Activated naive CD8-positive, alpha-beta T cell treated with anti-CD3 and anti-CD28 coated beads, Interleukin-2, amount 10 ng/mL, durations not matched to agents 7 days and 5 days (primary cell): ENCODE results near the gene C6orf52. TPM values are rescaled to one million over a fixed set of nuclear protein-coding genes. Genes with fewer than 3 reads are reported as not detected.
A peak's percentile ranks its signal among the peaks of the same experiment; 100 is the strongest.
"Not testable (repeated sequence)": the region's sequence is repeated elsewhere in the genome, so short reads cannot be mapped to it uniquely, and the experiment has no call there.

Source experiments
- ATAC-seq: fragments of 150-1000 bp; cut with Tn5 transposase; one replicate; pipeline ENCODE4 v1.10.0; 2021; ENCODE audit warnings: low read depth, moderate library complexity
- POLR2A ChIA-PET: fragments of 350-600 bp; sonication (Branson Sonifier 250); formaldehyde crosslinking; loops from one replicate; lab custom pipeline; 2021; ENCODE audit warnings: antibody characterized with exemption; lab: Charles Lee
- DNase-seq: peaks from one replicate; pipeline ENCODE4 v3.0.0; 2021
- H3K27ac Mint-ChIP-seq: one replicate; pipeline ENCODE4 v1.8.0; 2022; ENCODE audit warnings: mild to moderate bottlenecking, mixed read lengths
- H3K27me3 Mint-ChIP-seq: one replicate; pipeline ENCODE4 v1.8.0; 2022; ENCODE audit warnings: mild to moderate bottlenecking, moderate library complexity, mixed read lengths
- H3K36me3 Mint-ChIP-seq: one replicate; pipeline ENCODE4 v1.8.0; 2021; ENCODE audit warnings: mild to moderate bottlenecking, mixed read lengths
- H3K4me1 Mint-ChIP-seq: one replicate; pipeline ENCODE4 v1.8.0; 2021; ENCODE audit warnings: mixed read lengths
- H3K4me3 Mint-ChIP-seq: one replicate; pipeline ENCODE4 v1.8.0; 2022; ENCODE audit warnings: mild to moderate bottlenecking, moderate library complexity, mixed read lengths
- H3K9me3 Mint-ChIP-seq: one replicate; pipeline ENCODE4 v1.8.0; 2021; ENCODE audit warnings: mixed read lengths
- total RNA-seq, 2 experiments: library from RNA; stranded (reverse); gene quantifications; one replicate each; pipeline ENCODE4 v1.2.3, GENCODE V29; 2021

C6orf52 gene
- total RNA-seq, 2 experiments from 2014 or later = 0.54 to 3.0 TPM

GRCh38 chr6:10687582-10687981, 6.8 kb downstream of the C6orf52 start:
- ATAC-seq (no peak), DNase-seq (no peak)
- POLR2A ChIA-PET = interaction anchor here (0.6 kb wide), 1 partner anchor 86 kb away, joined by 5 read pairs; no protein-coding TSS in a partner anchor
- no peak overlapping the region for H3K4me3 Mint-ChIP-seq
- no peak overlapping the region for H3K27ac Mint-ChIP-seq
- no peaks in the 10 kb centered on the region for H3K27me3 Mint-ChIP-seq
- H3K9me3 Mint-ChIP-seq = no peaks in the 10 kb centered on the region
- H3K36me3 Mint-ChIP-seq = peaks cover 4% of the 10 kb centered on the region
- peaks cover 33% of the 10 kb centered on the region for H3K4me1 Mint-ChIP-seq

GRCh38 chr6:10686901-10687300, 7.5 kb downstream of the C6orf52 start:
- H3K4me3 Mint-ChIP-seq = no peak overlapping the region
- H3K9me3 Mint-ChIP-seq = no peaks in the 10 kb centered on the region
- peaks cover 9% of the 10 kb centered on the region for H3K36me3 Mint-ChIP-seq
- no peaks in the 10 kb centered on the region for H3K27me3 Mint-ChIP-seq
- peaks cover 38% of the 10 kb centered on the region for H3K4me1 Mint-ChIP-seq
- DNase-seq = no peak
- POLR2A ChIA-PET = interaction anchor here (0.6 kb wide), 1 partner anchor 85 kb away, joined by 5 read pairs; no protein-coding TSS in a partner anchor
- no peak overlapping the region for H3K27ac Mint-ChIP-seq
- ATAC-seq = no peak

GRCh38 chr6:10685092-10685915, 9.1 kb downstream of the C6orf52 start:
- ATAC-seq (no peak), DNase-seq (no peak)
- Mint-ChIP-seq H3K4me1 (peaks cover 40% of the 10 kb centered on the region), H3K27me3 (no peaks in the 10 kb centered on the region), H3K27ac (no peak overlapping the region), H3K4me3 (peak overlapping the region; percentile 23), H3K36me3 (peaks cover 18% of the 10 kb centered on the region), H3K9me3 (peaks cover 2% of the 10 kb centered on the region)
- POLR2A ChIA-PET = interaction anchor here (0.5 kb wide), 1 partner anchor 9 kb away, joined by 5 read pairs; no protein-coding TSS in a partner anchor

GRCh38 chr6:10684618-10685017, 9.8 kb downstream of the C6orf52 start:
- H3K27me3 Mint-ChIP-seq = no peaks in the 10 kb centered on the region
- DNase-seq (no peak), ATAC-seq (no peak)
- H3K4me3 Mint-ChIP-seq = peak overlapping the region; percentile 34
- peaks cover 41% of the 10 kb centered on the region for H3K4me1 Mint-ChIP-seq
- peaks cover 20% of the 10 kb centered on the region for H3K36me3 Mint-ChIP-seq
- peaks cover 2% of the 10 kb centered on the region for H3K9me3 Mint-ChIP-seq
- POLR2A ChIA-PET = no interaction called here
- H3K27ac Mint-ChIP-seq = no peak overlapping the region

GRCh38 chr6:10682355-10682988, 11.9 kb downstream of the C6orf52 start:
- DNase-seq (no peak), ATAC-seq (peak; percentile 61)
- peaks cover 42% of the 10 kb centered on the region for H3K4me1 Mint-ChIP-seq
- peaks cover 2% of the 10 kb centered on the region for H3K9me3 Mint-ChIP-seq
- POLR2A ChIA-PET = interaction anchor here (1.2 to 2.5 kb wide), 3 partner anchors 12 to 38 kb away, joined by 3 to 19 read pairs (median 5); partner anchors contain the start of genes C6orf52 and PAK1IP1
- H3K36me3 Mint-ChIP-seq = peaks cover 20% of the 10 kb centered on the region
- H3K27ac Mint-ChIP-seq = peak overlapping the region; percentile 75
- H3K4me3 Mint-ChIP-seq = peak overlapping the region; percentile 40
- H3K27me3 Mint-ChIP-seq = no peaks in the 10 kb centered on the region

- Mint-ChIP-seq H3K36me3 (peaks cover 20% of the 10 kb centered on the region), H3K27me3 (no peaks in the 10 kb centered on the region), H3K4me1 (peaks cover 40% of the 10 kb centered on the region), H3K27ac (no peak overlapping the region), H3K4me3 (no peak overlapping the region), H3K9me3 (peaks cover 2% of the 10 kb centered on the region)
- no peak for DNase-seq
- no peak for ATAC-seq
- POLR2A ChIA-PET = interaction anchor here (1.2 to 2.5 kb wide), 2 partner anchors 12 to 14 kb away, joined by 3 to 19 read pairs; partner anchors contain the start of genes C6orf52 and PAK1IP1
Observed at GRCh38 chr6:10681795-10682194, 12.6 kb downstream of the C6orf52 start.

GRCh38 chr6:10678456-10678855, 16.0 kb downstream of the C6orf52 start:
- Mint-ChIP-seq H3K9me3 (peaks cover 4% of the 10 kb centered on the region), H3K4me3 (no peak overlapping the region), H3K36me3 (peaks cover 20% of the 10 kb centered on the region), H3K27me3 (no peaks in the 10 kb centered on the region), H3K4me1 (peaks cover 20% of the 10 kb centered on the region), H3K27ac (no peak overlapping the region)
- DNase-seq (no peak), ATAC-seq (no peak)
- POLR2A ChIA-PET = interaction anchor here (0.6 kb wide), 1 partner anchor 81 kb away, joined by 4 read pairs; no protein-coding TSS in a partner anchor

- Mint-ChIP-seq H3K4me1 (peaks cover 3% of the 10 kb centered on the region), H3K4me3 (no peak overlapping the region), H3K9me3 (peaks cover 3% of the 10 kb centered on the region), H3K27ac (no peak overlapping the region), H3K27me3 (no peaks in the 10 kb centered on the region), H3K36me3 (peaks cover 8% of the 10 kb centered on the region)
- POLR2A ChIA-PET = no interaction called here
- ATAC-seq (no peak), DNase-seq (no peak)
Observed at GRCh38 chr6:10676403-10676802, 18.0 kb downstream of the C6orf52 start.

- POLR2A ChIA-PET = no interaction called here
- ATAC-seq (no peak), DNase-seq (no peak)
- H3K9me3 Mint-ChIP-seq = peaks cover 14% of the 10 kb centered on the region
- no peak overlapping the region for H3K27ac Mint-ChIP-seq
- peaks cover 7% of the 10 kb centered on the region for H3K4me1 Mint-ChIP-seq
- H3K36me3 Mint-ChIP-seq = peaks cover 17% of the 10 kb centered on the region
- H3K4me3 Mint-ChIP-seq = no peak overlapping the region
- peaks cover 13% of the 10 kb centered on the region for H3K27me3 Mint-ChIP-seq
Observed at GRCh38 chr6:10668126-10668917, 26.1 kb downstream of the C6orf52 start.

DNA sequence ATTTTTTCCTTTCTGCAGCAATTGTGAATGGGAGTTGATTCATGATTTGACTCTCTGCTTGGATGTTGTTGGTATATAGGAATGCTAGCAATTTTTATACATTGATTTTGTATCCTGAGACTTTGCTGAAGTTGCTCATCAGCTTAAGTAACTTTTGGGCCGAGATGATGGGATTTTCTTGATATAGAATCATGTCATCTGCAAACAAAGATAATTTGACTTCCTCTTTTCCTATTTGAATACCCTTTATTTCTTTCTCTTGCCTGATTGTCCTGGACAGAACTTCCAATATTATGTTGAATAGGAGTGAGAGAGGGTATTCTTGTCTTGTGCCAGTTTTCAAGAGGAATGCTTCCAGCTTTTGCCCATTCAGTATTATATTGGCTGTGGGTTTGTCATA, 28.8 kb downstream of the C6orf52 start:
- ATAC-seq, DNase-seq, POLR2A ChIA-PET, H3K4me1 Mint-ChIP-seq, H3K27ac Mint-ChIP-seq, H3K4me3 Mint-ChIP-seq: not testable (repeated sequence)
- H3K9me3 Mint-ChIP-seq = peaks cover 17% of the 10 kb centered on the region
- peaks cover 16% of the 10 kb centered on the region for H3K27me3 Mint-ChIP-seq
- H3K36me3 Mint-ChIP-seq = peaks cover 19% of the 10 kb centered on the region

- ATAC-seq (no peak), DNase-seq (no peak)
- peaks cover 9% of the 10 kb centered on the region for H3K4me1 Mint-ChIP-seq
- POLR2A ChIA-PET = interaction anchor here (0.9 kb wide), 1 partner anchor 32 kb away, joined by 8 read pairs; the partner anchor contains the start of gene PAK1IP1
- peaks cover 18% of the 10 kb centered on the region for H3K36me3 Mint-ChIP-seq
- H3K27me3 Mint-ChIP-seq = peaks cover 16% of the 10 kb centered on the region
- no peak overlapping the region for H3K27ac Mint-ChIP-seq
- peaks cover 17% of the 10 kb centered on the region for H3K9me3 Mint-ChIP-seq
- no peak overlapping the region for H3K4me3 Mint-ChIP-seq
Observed at GRCh38 chr6:10662742-10663141, 31.7 kb downstream of the C6orf52 start.

DNA sequence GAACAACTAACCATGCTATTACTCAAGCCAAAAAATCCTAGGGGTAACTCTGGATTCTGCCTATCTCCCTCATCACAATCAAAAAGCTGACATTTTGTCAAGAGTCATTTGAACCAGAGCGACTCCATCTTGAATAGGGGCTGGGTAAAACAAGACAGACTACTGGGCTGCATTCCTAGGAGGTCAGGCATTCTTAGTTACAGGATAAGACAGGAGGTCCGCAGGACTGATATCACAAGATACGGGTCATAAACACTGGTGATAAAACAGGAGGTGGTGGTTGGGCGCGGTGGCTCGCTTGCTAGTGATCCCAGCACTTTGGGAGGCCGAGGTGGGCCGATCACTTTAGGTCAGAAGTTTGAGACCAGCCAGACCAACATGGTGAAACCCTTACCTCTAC, 32.2 kb downstream of the C6orf52 start:
- POLR2A ChIA-PET = interaction anchor here (0.9 kb wide), 1 partner anchor 33 kb away, joined by 8 read pairs; the partner anchor contains the start of gene PAK1IP1
- Mint-ChIP-seq H3K27me3 (peaks cover 16% of the 10 kb centered on the region), H3K4me1 (peaks cover 6% of the 10 kb centered on the region), H3K27ac (no peak overlapping the region), H3K9me3 (peaks cover 15% of the 10 kb centered on the region), H3K4me3 (no peak overlapping the region), H3K36me3 (peaks cover 15% of the 10 kb centered on the region)
- no peak for ATAC-seq
- DNase-seq = no peak
